Activated naive CD4-positive, alpha-beta T cell treated with anti-CD3 and anti-CD28 coated beads, Interleukin-2, amount 50 U/mL, for 72 hours (primary cell): Measurements from ENCODE around the gene ARRB1. TPM values are rescaled to one million over a fixed set of nuclear protein-coding genes. Genes with fewer than 3 reads are reported as not detected.

Experiments used
- ATAC-seq, 2 donors: fragments of 150-1000 bp; cut with Tn5 transposase; 2 replicates each; pipeline ENCODE4 v1.10.0; 2021; ENCODE audit warnings: mild to moderate bottlenecking in 2 of 2, moderate library complexity in 2 of 2
- DNase-seq, 2 donors: peaks; one replicate each; pipeline ENCODE4 v3.0.0; 2021 to 2022; ENCODE audit warnings: low spot score in 2 of 2
- H3K27ac Mint-ChIP-seq, 2 donors: one replicate each; pipeline ENCODE4 v1.8.0; 2022; ENCODE audit warnings: mild to moderate bottlenecking in 2 of 2, mixed read lengths in 2 of 2
- H3K36me3 Mint-ChIP-seq, 2 donors: one replicate each; pipeline ENCODE4 v1.8.0; 2022; ENCODE audit warnings: mixed read lengths in 2 of 2
- H3K9me3 Mint-ChIP-seq, 2 donors: one replicate each; pipeline ENCODE4 v1.8.0; 2022; ENCODE audit warnings: mixed read lengths in 2 of 2
- total RNA-seq, 2 donors: library from RNA; stranded (reverse); gene quantifications; one replicate each; pipeline ENCODE4 v1.2.3, GENCODE V29; 2022

ARRB1 gene
- total RNA-seq, 2 donors from 2014 or later: 11.5 to 28.9 TPM

GRCh38 chr11:75302371-75302770 is 49.1 kb downstream of the ARRB1 start:
- ATAC-seq (no peak), DNase-seq (no peak)
- Mint-ChIP-seq H3K36me3 (no peaks in the 10 kb centered on the region), H3K27ac (no peak overlapping the region), H3K9me3 (no peaks in the 10 kb centered on the region)

GRCh38 chr11:75301601-75302345 is 49.7 kb downstream of the ARRB1 start:
- no peak for ATAC-seq
- no peak overlapping the region for H3K27ac Mint-ChIP-seq
- DNase-seq: no peak
- no peaks in the 10 kb centered on the region for H3K36me3 Mint-ChIP-seq
- H3K9me3 Mint-ChIP-seq: no peaks in the 10 kb centered on the region

- ATAC-seq (no peak), DNase-seq (no peak)
- Mint-ChIP-seq H3K36me3 (no peaks in the 10 kb centered on the region), H3K9me3 (no peaks in the 10 kb centered on the region), H3K27ac (peak overlapping the region in 1 of 2 donors; percentile 60)
Observed at GRCh38 chr11:75301131-75301530, 50.3 kb downstream of the ARRB1 start.

GRCh38 chr11:75298976-75299260 is 52.5 kb downstream of the ARRB1 start:
- DNase-seq (no peak), ATAC-seq (no peak)
- H3K9me3 Mint-ChIP-seq: no peaks in the 10 kb centered on the region

GRCh38 chr11:75298191-75298975 is 53.1 kb downstream of the ARRB1 start:
- no peaks in the 10 kb centered on the region for H3K36me3 Mint-ChIP-seq
- peak overlapping the region in 1 of 2 donors; percentile 33 for H3K27ac Mint-ChIP-seq
- ATAC-seq (no peak), DNase-seq (no peak)
- H3K9me3 Mint-ChIP-seq: no peaks in the 10 kb centered on the region

More at GRCh38 chr11:75298976-75299260, 52.5 kb downstream of the ARRB1 start:
- Mint-ChIP-seq H3K36me3 (no peaks in the 10 kb centered on the region), H3K27ac (no peak overlapping the region)

GRCh38 chr11:75293903-75294302 is 57.6 kb downstream of the ARRB1 start:
- no peaks in the 10 kb centered on the region for H3K9me3 Mint-ChIP-seq
- peak in 1 of 2 donors; percentile 43 for ATAC-seq
- no peak overlapping the region for H3K27ac Mint-ChIP-seq
- DNase-seq: no peak
- H3K36me3 Mint-ChIP-seq: no peaks in the 10 kb centered on the region

GRCh38 chr11:75292943-75293342 is 58.5 kb downstream of the ARRB1 start:
- Mint-ChIP-seq H3K9me3 (no peaks in the 10 kb centered on the region), H3K27ac (peak overlapping the region in 1 of 2 donors; percentile 50), H3K36me3 (no peaks in the 10 kb centered on the region)
- ATAC-seq (no peak), DNase-seq (no peak)

- Mint-ChIP-seq H3K27ac (peak overlapping the region; percentile 73 to 82), H3K36me3 (no peaks in the 10 kb centered on the region)
- ATAC-seq: no peak
Observed at GRCh38 chr11:75291741-75292140, 59.7 kb downstream of the ARRB1 start.

GRCh38 chr11:75289919-75290318 is 61.5 kb downstream of the ARRB1 start:
- DNase-seq: no peak
- H3K36me3 Mint-ChIP-seq: no peaks in the 10 kb centered on the region
- H3K9me3 Mint-ChIP-seq: no peaks in the 10 kb centered on the region
- ATAC-seq: no peak
- peak overlapping the region in 1 of 2 donors; percentile 82 for H3K27ac Mint-ChIP-seq

More at GRCh38 chr11:75291741-75292140, 59.7 kb downstream of the ARRB1 start:
- H3K9me3 Mint-ChIP-seq: no peaks in the 10 kb centered on the region
- DNase-seq: no peak

- ATAC-seq (no peak), DNase-seq (no peak)
- no peaks in the 10 kb centered on the region for H3K36me3 Mint-ChIP-seq
- peak overlapping the region in 1 of 2 donors; percentile 9 for H3K27ac Mint-ChIP-seq
- no peaks in the 10 kb centered on the region for H3K9me3 Mint-ChIP-seq
Observed at GRCh38 chr11:75289511-75289760, 62.0 kb downstream of the ARRB1 start.

- H3K36me3 Mint-ChIP-seq: no peaks in the 10 kb centered on the region
- ATAC-seq (no peak), DNase-seq (no peak)
- H3K27ac Mint-ChIP-seq: no peak overlapping the region
- no peaks in the 10 kb centered on the region for H3K9me3 Mint-ChIP-seq
Observed at GRCh38 chr11:75287579-75287978, 63.9 kb downstream of the ARRB1 start.

- no peaks in the 10 kb centered on the region for H3K9me3 Mint-ChIP-seq
- peak overlapping the region in 1 of 2 donors; percentile 53 for H3K27ac Mint-ChIP-seq
- no peak for ATAC-seq
- no peak for DNase-seq
- no peaks in the 10 kb centered on the region for H3K36me3 Mint-ChIP-seq
Observed at GRCh38 chr11:75286826-75287465, 64.5 kb downstream of the ARRB1 start.

GRCh38 chr11:75285776-75286360 is 65.6 kb downstream of the ARRB1 start:
- Mint-ChIP-seq H3K9me3 (no peaks in the 10 kb centered on the region), H3K27ac (peak overlapping the region in 1 of 2 donors; percentile 72), H3K36me3 (no peaks in the 10 kb centered on the region)
- ATAC-seq (no peak), DNase-seq (no peak)

GRCh38 chr11:75283391-75283931 is 68.0 kb downstream of the ARRB1 start:
- no peaks in the 10 kb centered on the region for H3K9me3 Mint-ChIP-seq
- H3K36me3 Mint-ChIP-seq: no peaks in the 10 kb centered on the region
- no peak overlapping the region for H3K27ac Mint-ChIP-seq
- no peak for DNase-seq
- ATAC-seq: no peak

GRCh38 chr11:75281469-75282095 is 69.9 kb downstream of the ARRB1 start:
- ATAC-seq: no peak
- DNase-seq: no peak
- no peaks in the 10 kb centered on the region for H3K9me3 Mint-ChIP-seq
- H3K36me3 Mint-ChIP-seq: no peaks in the 10 kb centered on the region
- peak overlapping the region in 1 of 2 donors; percentile 32 for H3K27ac Mint-ChIP-seq

- Mint-ChIP-seq H3K9me3 (no peaks in the 10 kb centered on the region), H3K36me3 (no peaks in the 10 kb centered on the region), H3K27ac (peak overlapping the region; percentile 15 to 32)
- DNase-seq (peak in 1 of 2 donors; percentile 9), ATAC-seq (no peak)
Observed at GRCh38 chr11:75280770-75281468, 70.5 kb downstream of the ARRB1 start.
